CD4-positive, alpha-beta T cell (primary cell): ENCODE results near the gene OXSM. TPM values are rescaled to one million over a fixed set of nuclear protein-coding genes. Genes with fewer than 3 reads are reported as not detected.

Experiments
- ATAC-seq: fragments of 200-7000 bp; cut with Tn5 transposase; one replicate; pipeline ENCODE4 v1.10.0; 2022; ENCODE audit warnings: mild to moderate bottlenecking; ENCODE audit not compliant: poor library complexity
- CTCF ChIA-PET: fragments of 350-600 bp; sonication (Branson Sonifier 250); formaldehyde crosslinking; loops from one replicate; lab custom pipeline; 2021; ENCODE audit warnings: antibody characterized with exemption, inconsistent platforms; lab: Charles Lee
- POLR2A ChIA-PET: fragments of 350-600 bp; sonication (Branson Sonifier 250); formaldehyde crosslinking; loops from one replicate; lab custom pipeline; 2021; ENCODE audit warnings: antibody characterized with exemption, inconsistent platforms; lab: Charles Lee
- DNase-seq, 14 experiments: peaks; one replicate each; pipeline ENCODE4 v3.0.0-alpha.2; 2013 to 2020; ENCODE audit warnings: mixed read lengths in 2 of 14
- H3K27ac ChIP-seq, 2 donors: one replicate each; pipeline versions ENCODE4 v1.5.1 to v1.7.0; 2013; ENCODE audit warnings: low read length in 2 of 2, low read depth in 1 of 2, mild to moderate bottlenecking in 1 of 2
- H3K27me3 ChIP-seq, 2 experiments: 1 replicate in 1 of 2; 2 replicates in 1 of 2; pipeline versions ENCODE4 v1.6.1 to v1.7.0; 2013; ENCODE audit warnings: low read length in 2 of 2, control low read depth in 1 of 2, mild to moderate bottlenecking in 1 of 2, moderate library complexity in 1 of 2; ENCODE audit not compliant: insufficient read depth in 2 of 2, control insufficient read depth in 1 of 2
- H3K36me3 ChIP-seq: one replicate; pipeline ENCODE4 v1.6.1; 2013; ENCODE audit warnings: low read length, control low read depth; ENCODE audit not compliant: insufficient read depth
- H3K4me1 ChIP-seq: one replicate; pipeline ENCODE4 v1.6.1; 2013; ENCODE audit warnings: low read length, control low read depth; ENCODE audit not compliant: insufficient read depth
- H3K4me3 ChIP-seq: one replicate; pipeline ENCODE4 v1.5.1; 2013; ENCODE audit warnings: mild to moderate bottlenecking, low read length, moderate library complexity
- H3K9me3 ChIP-seq, 2 experiments: 1 replicate in 1 of 2; 2 replicates in 1 of 2; pipeline versions ENCODE4 v1.6.1 to v1.7.0; 2013; ENCODE audit warnings: low read length in 2 of 2, mild to moderate bottlenecking in 2 of 2, control low read depth in 1 of 2, moderate library complexity in 1 of 2; ENCODE audit not compliant: control insufficient read depth in 1 of 2, insufficient read depth in 1 of 2
- H3K27ac Mint-ChIP-seq: one replicate; pipeline ENCODE4 v1.8.0; 2020; ENCODE audit warnings: mixed read lengths
- H3K27me3 Mint-ChIP-seq: one replicate; pipeline ENCODE4 v1.8.0; 2021; ENCODE audit warnings: mixed read lengths
- H3K36me3 Mint-ChIP-seq: one replicate; pipeline ENCODE4 v1.8.0; 2021; ENCODE audit warnings: low read depth, mixed read lengths
- H3K4me1 Mint-ChIP-seq: one replicate; pipeline ENCODE4 v1.8.0; 2021; ENCODE audit warnings: low read depth, mixed read lengths
- H3K4me3 Mint-ChIP-seq: one replicate; pipeline ENCODE4 v1.8.0; 2020; ENCODE audit warnings: mild to moderate bottlenecking, mixed read lengths
- H3K9me3 Mint-ChIP-seq: one replicate; pipeline ENCODE4 v1.8.0; 2020; ENCODE audit warnings: mixed read lengths
- intact Hi-C, 2 experiments: fragments of 100-400 bp; cut with DNase I in 1 of 2; cut with micrococcal nuclease in 1 of 2; formaldehyde crosslinking; loops; one replicate each; pipeline versions ENCODE4 v1.15.1 to v1.9.0; 2023 to 2025; cut with DNase I, micrococcal nuclease
- total RNA-seq, 174 experiments: library from RNA in 2 of 174; stranded (reverse) in 2 of 174; gene quantifications; one replicate each; pipeline ENCODE4 v1.2.3 and lab custom pipeline; 2021 to 2026
- TF ChIP-seq, protein P1 (sequence below): fragments of 200-600 bp; IDR thresholded peaks from one replicate; pipeline ENCODE4 v1.8.0; 2022; ENCODE audit warnings: antibody characterized with exemption, mild to moderate bottlenecking

Gene OXSM
- total RNA-seq, 2 experiments from 2014 or later, result 6.2 to 7.9 TPM

DNA sequence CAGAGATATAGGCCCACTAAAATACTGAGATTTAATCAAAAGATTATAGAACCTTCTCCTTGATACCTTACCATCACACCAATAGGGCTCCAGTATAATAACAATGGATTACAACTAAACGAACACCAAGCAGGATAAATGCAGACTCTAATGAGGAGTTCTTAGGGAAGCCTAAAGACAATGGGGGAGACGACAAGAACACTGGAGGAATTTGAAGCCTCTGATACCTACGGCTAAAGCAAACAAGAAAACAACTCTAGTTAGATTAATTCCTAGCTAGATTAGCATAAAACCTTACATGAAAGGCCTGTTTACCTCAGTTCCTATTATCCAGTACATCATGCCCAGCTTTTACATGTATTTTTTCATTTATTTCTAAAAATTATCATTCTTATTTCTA, 41.7 kb upstream of the OXSM start:
- DNase-seq (no peak), ATAC-seq (no peak)
- Mint-ChIP-seq H3K27ac (no peak overlapping the region), H3K4me3 (no peak overlapping the region), H3K36me3 (peaks cover 94% of the 10 kb centered on the region), H3K9me3 (no peaks in the 10 kb centered on the region), H3K4me1 (peaks cover 26% of the 10 kb centered on the region), H3K27me3 (no peaks in the 10 kb centered on the region)
- Histone ChIP-seq H3K4me3 (no peak overlapping the region), H3K36me3 (peaks cover 67% of the 10 kb centered on the region), H3K9me3 (no peaks in the 10 kb centered on the region), H3K27ac (no peak overlapping the region), H3K4me1 (no peaks in the 10 kb centered on the region), H3K27me3 (no peaks in the 10 kb centered on the region)
- intact Hi-C loops, result no loop called here
- ChIA-PET CTCF (no interaction called here), POLR2A (no interaction called here)
- TF ChIP-seq, protein P1, sequence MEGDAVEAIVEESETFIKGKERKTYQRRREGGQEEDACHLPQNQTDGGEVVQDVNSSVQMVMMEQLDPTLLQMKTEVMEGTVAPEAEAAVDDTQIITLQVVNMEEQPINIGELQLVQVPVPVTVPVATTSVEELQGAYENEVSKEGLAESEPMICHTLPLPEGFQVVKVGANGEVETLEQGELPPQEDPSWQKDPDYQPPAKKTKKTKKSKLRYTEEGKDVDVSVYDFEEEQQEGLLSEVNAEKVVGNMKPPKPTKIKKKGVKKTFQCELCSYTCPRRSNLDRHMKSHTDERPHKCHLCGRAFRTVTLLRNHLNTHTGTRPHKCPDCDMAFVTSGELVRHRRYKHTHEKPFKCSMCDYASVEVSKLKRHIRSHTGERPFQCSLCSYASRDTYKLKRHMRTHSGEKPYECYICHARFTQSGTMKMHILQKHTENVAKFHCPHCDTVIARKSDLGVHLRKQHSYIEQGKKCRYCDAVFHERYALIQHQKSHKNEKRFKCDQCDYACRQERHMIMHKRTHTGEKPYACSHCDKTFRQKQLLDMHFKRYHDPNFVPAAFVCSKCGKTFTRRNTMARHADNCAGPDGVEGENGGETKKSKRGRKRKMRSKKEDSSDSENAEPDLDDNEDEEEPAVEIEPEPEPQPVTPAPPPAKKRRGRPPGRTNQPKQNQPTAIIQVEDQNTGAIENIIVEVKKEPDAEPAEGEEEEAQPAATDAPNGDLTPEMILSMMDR, result no peak

DNA sequence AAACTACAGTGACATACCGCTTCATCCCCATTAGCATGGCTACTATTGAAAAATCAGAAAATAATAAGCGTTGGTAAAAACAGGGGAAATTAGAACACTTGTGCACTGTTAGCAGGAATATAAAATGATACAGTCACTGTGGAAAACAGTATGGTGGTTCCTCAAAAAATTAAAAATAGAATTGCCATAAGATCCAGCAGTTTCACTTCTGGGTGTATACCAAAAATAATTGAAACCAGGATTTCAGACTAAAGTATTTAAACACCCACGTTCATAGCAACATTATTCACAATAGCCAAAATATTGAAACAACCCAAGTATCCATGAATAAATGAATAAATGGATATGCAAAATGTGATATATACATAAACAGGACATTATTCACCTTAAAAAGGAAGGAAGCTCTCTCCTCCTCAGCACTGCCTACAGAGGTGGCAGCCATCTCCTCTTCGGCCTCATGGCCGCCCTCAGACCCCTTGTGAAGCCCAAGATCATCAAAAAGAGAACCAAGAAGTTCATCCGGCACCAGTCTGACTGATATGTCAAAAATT, 40.8 kb upstream of the OXSM start:
- H3K27ac ChIP-seq, result no peak overlapping the region
- H3K27me3 ChIP-seq, result no peaks in the 10 kb centered on the region
- DNase-seq (no peak), ATAC-seq (no peak)
- Mint-ChIP-seq H3K36me3 (peaks cover 90% of the 10 kb centered on the region), H3K27me3 (no peaks in the 10 kb centered on the region), H3K9me3 (no peaks in the 10 kb centered on the region), H3K4me1 (peaks cover 20% of the 10 kb centered on the region), H3K27ac (no peak overlapping the region), H3K4me3 (no peak overlapping the region)
- CTCF ChIA-PET, result no interaction called here
- H3K4me3 ChIP-seq, result no peak overlapping the region
- no peaks in the 10 kb centered on the region for H3K9me3 ChIP-seq
- peaks cover 65% of the 10 kb centered on the region for H3K36me3 ChIP-seq
- POLR2A ChIA-PET, result no interaction called here
- intact Hi-C loops, result no loop called here
- no peaks in the 10 kb centered on the region for H3K4me1 ChIP-seq
- TF ChIP-seq, protein P1, result no peak

DNA sequence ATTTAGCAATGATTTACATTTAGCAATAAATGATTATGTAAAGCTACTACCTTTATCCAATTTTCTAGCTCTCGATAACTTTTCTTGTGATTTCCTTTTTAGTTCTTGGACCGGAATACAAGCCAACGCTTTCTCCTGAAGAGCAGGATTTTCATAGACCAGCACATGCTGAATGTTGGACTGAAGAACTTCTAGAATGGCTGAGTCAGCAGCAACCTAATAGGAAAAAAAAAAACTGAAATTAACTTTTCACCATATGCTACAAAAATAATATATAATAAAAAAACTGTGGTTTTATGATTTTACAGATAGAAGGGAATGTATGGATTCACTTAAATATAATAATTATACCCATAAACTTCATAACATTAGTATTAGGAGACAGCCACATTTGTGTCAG, 38.8 kb upstream of the OXSM start:
- Histone ChIP-seq H3K27ac (no peak overlapping the region), H3K9me3 (no peaks in the 10 kb centered on the region), H3K27me3 (no peaks in the 10 kb centered on the region), H3K36me3 (peaks cover 57% of the 10 kb centered on the region), H3K4me1 (no peaks in the 10 kb centered on the region), H3K4me3 (no peak overlapping the region)
- DNase-seq, result no peak
- TF ChIP-seq, protein P1, result no peak
- no peaks in the 10 kb centered on the region for H3K27me3 Mint-ChIP-seq
- H3K4me1 Mint-ChIP-seq, result peaks cover 27% of the 10 kb centered on the region
- no peak overlapping the region for H3K4me3 Mint-ChIP-seq
- H3K27ac Mint-ChIP-seq, result no peak overlapping the region
- ChIA-PET CTCF (no interaction called here), POLR2A (no interaction called here)
- ATAC-seq, result no peak
- intact Hi-C loops, result no loop called here
- no peaks in the 10 kb centered on the region for H3K9me3 Mint-ChIP-seq
- peaks cover 90% of the 10 kb centered on the region for H3K36me3 Mint-ChIP-seq
